Epithelial cell of esophagus (primary cell): ENCODE measurements around the gene RGL2.
"Not testable (repeated sequence)": the region's sequence is repeated elsewhere in the genome, so short reads cannot be mapped to it uniquely, and the experiment has no call there.

ENCODE experiments used
- DNase-seq: peaks from one replicate; pipeline ENCODE4 v3.0.0; 2010; ENCODE audit warnings: low read depth
- H3K4me3 ChIP-seq: 2 replicates; pipeline ENCODE4 v1.5.1; 2011; ENCODE audit warnings: mild to moderate bottlenecking, low read length, control low read depth
- CTCF ChIP-seq: IDR thresholded peaks from 2 replicates; pipeline ENCODE4 v1.5.1; 2011; ENCODE audit warnings: low read depth, mild to moderate bottlenecking, low read length, control low read depth, inconsistent platforms; ENCODE audit not compliant: insufficient read depth; ENCODE audit errors: missing control alignments

The RGL2 gene

DNA sequence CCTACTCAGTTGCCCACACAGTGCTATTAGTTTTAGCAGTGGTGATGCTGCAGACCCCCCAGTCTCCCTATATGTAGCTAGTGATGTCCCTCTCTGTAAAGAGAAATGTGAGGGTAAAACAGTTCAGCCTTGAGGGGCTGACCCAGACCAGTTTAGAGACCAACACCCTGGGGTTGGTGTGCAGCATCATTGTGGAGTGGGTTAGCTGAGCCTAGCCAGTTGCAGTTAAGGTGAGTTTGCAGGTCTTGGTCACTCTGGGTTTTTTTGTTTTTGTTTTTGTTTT, 22.2 kb downstream of the RGL2 start:
- TF ChIP-seq CTCF, result no peak
- peak overlapping the region; percentile 68 for H3K4me3 ChIP-seq
- DNase-seq, result no peak

DNA sequence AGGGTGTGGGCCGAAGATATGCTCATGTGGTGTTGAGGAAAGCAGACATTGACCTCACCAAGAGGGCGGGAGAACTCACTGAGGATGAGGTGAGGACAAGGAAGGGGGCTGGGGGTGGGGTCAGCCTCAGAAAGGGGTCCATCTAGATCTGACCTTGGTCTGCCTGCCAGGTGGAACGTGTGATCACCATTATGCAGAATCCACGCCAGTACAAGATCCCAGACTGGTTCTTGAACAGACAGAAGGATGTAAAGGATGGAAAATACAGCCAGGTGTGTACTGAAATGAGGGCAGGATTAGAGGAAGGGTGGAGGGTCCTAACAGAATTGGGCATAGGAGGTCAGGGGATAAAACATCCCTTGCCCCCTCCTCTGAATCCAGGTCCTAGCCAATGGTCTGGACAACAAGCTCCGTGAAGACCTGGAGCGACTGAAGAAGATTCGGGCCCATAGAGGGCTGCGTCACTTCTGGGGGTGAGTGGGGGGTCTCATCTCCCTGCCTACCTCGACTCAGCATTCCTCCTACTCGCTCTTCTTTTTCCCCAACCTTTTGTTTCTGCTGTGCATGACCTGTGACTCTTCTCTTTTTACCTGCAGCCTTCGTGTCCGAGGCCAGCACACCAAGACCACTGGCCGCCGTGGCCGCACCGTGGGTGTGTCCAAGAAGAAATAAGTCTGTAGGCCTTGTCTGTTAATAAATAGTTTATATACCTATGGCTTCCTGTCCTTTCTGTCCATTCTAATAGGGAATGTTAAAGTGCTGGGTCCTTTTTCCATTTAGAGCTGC, 22.8 kb downstream of the RGL2 start:
- H3K4me3 ChIP-seq, result peak overlapping the region; percentile 68

GRCh38 chr6:33273924-33274902, 24.5 kb downstream of the RGL2 start:
- DNase-seq, result no peak
- no peak for TF ChIP-seq CTCF
- peak overlapping the region; percentile 100 for H3K4me3 ChIP-seq

More for the DNA sequence above, 22.8 kb downstream of the RGL2 start:
- DNase-seq, result not testable (repeated sequence)

DNA sequence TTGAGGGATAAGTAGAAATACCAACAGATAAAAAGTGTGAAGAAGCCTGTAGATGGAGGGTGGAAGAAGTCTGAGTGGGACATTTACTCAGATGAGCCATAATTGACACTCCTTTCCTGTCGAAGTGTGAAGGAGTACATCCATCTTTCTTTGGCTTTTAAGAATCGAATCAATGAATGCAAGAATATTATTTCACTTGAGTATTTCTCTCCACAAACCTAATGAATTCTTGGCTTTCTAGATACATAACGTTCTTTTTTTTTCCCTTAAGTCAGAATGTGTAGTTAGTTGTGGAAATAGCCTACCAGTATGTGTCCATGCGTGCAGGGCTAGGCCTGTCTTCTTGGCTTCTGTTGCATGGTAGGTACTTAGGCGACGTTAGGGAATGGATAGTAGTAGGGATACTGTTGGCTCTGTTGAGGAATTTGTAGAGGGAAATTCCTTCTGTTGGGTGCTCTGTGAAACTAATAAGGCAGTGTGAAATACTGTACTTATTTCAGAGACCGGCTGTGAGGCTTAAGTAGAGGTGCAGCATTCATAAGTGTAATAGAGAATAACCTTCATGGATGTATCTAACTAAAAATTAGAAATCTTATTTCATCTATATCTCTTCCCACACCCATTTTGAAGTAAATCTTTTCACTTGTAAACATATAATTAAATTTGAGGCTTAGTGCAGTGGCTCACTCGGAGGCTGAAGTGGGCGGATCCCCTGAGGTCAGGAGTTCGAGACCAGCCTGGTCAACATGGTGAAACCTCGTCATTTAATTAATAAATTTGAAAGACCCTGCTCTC, 25.4 kb downstream of the RGL2 start:
- H3K4me3 ChIP-seq, result peak overlapping the region; percentile 100
- TF ChIP-seq CTCF, result no peak
- no peak for DNase-seq

GRCh38 chr6:33272275-33273128, 26.2 kb downstream of the RGL2 start:
- DNase-seq, result no peak
- no peak for TF ChIP-seq CTCF
- H3K4me3 ChIP-seq, result peak overlapping the region; percentile 100

GRCh38 chr6:33271468-33272274, 27.1 kb downstream of the RGL2 start, which contains the start of the genes RPS18 and VPS52:
TSS of gene RPS18 (plus strand) at chr6:33272075. CDS start at chr6:33272120, 45 bp downstream.
TSS of gene VPS52 (minus strand) at chr6:33271876. CDS start at chr6:33271675, 201 bp downstream.
- peak within 1 kb of the TSS; percentile 100 for H3K4me3 ChIP-seq
- DNase-seq, result peak; percentile 99
- TF ChIP-seq CTCF, result no peak
